C4-2B (cell line): Measurements from ENCODE around the gene ABHD13.

Experiments used
- CTCF ChIP-seq: fragments of 450-650 bp; conservative IDR thresholded peaks from 2 replicates; pipeline ENCODE4 v1.5.1; 2017; ENCODE audit warnings: mild to moderate bottlenecking
- ZFX ChIP-seq: fragments of 450-650 bp; IDR thresholded peaks from 2 replicates; pipeline ENCODE4 v1.6.1; 2017

- TF ChIP-seq CTCF, result no peak
- TF ChIP-seq ZFX, result no peak
Measured at GRCh38 chr13:108214441-108215271, 3.5 kb upstream of the ABHD13 start.
